ENCODE results near the gene SLC39A11. TPM values are rescaled to one million over a fixed set of nuclear protein-coding genes. Genes with fewer than 3 reads are reported as not detected.

SLC39A11 gene
- total RNA-seq, 6 donors from 2014 or later = 16.3 to 57.6 (median 29.5) TPM

DNA sequence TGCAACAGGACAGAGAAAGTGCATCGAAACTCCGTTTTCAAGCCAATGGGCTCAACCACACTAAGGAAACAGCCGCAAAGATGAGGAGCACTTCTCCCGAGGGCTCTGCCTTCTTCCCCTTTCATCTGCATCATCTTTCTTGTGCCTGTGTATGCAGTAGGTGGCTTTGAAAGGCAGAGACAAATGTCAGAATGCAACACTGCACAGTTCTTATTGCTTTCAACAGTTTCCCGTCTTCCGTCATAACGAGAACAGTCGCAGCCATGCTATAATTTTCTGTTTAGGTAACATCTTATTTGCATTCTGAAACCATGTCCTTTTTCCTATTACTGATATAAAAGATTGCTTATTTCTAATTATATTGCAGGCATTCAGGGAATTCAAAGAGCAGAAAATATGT, 205.2 kb downstream of the SLC39A11 start:
- TF ChIP-seq, protein P1, sequence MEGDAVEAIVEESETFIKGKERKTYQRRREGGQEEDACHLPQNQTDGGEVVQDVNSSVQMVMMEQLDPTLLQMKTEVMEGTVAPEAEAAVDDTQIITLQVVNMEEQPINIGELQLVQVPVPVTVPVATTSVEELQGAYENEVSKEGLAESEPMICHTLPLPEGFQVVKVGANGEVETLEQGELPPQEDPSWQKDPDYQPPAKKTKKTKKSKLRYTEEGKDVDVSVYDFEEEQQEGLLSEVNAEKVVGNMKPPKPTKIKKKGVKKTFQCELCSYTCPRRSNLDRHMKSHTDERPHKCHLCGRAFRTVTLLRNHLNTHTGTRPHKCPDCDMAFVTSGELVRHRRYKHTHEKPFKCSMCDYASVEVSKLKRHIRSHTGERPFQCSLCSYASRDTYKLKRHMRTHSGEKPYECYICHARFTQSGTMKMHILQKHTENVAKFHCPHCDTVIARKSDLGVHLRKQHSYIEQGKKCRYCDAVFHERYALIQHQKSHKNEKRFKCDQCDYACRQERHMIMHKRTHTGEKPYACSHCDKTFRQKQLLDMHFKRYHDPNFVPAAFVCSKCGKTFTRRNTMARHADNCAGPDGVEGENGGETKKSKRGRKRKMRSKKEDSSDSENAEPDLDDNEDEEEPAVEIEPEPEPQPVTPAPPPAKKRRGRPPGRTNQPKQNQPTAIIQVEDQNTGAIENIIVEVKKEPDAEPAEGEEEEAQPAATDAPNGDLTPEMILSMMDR (IDR thresholded peaks at IDR 0.05) = no peak
- TF ChIP-seq EP300 (IDR thresholded peaks at IDR 0.05) (no peak), POLR2A (IDR thresholded peaks at IDR 0.05) (no peak), POLR2AphosphoS5 (IDR thresholded peaks at IDR 0.05) (no peak)
- Histone ChIP-seq H3K4me3 (no peak overlapping the region), H3K9me3 (no peaks in the 10 kb centered on the region), H3K27me3 (no peaks in the 10 kb centered on the region), H3K4me1 (no peaks in the 10 kb centered on the region), H3K27ac (no peak overlapping the region), H3K36me3 (no peaks in the 10 kb centered on the region)
- 82 to 99% methylated on average over 8 of the region's 8 CpGs for WGBS, 2 donors
- DNase-seq (no peak), ATAC-seq (ENCODE audit: low FRiP score in 2 of 2) (no peak)

DNA sequence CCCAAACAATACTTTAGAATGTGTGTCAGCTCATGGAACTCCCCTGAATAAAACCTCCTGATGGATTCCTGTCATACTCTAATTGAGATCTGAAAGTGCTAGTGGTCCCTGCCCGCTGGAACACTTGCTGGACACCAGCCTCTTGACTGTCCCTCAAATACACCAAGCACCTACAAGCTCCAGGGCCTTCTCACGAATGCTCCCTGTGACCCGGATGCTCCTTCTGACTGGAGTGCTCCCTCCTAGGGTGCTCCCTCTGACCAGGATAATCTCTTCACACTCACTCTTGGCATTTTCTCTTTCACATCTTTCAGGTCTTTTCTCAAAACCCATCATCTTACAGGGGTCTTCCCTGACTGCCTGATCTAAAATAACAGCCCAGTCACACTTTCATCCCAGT, 205.9 kb downstream of the SLC39A11 start:
- Histone ChIP-seq H3K4me1 (no peaks in the 10 kb centered on the region), H3K4me3 (no peak overlapping the region), H3K9me3 (no peaks in the 10 kb centered on the region), H3K27ac (no peak overlapping the region), H3K27me3 (no peaks in the 10 kb centered on the region), H3K36me3 (no peaks in the 10 kb centered on the region)
- ATAC-seq (ENCODE audit: low FRiP score in 2 of 2) = no peak
- 91 to 93% methylated on average over 3 of the region's 3 CpGs for WGBS, 2 donors
- no peak for DNase-seq
- TF ChIP-seq, protein P1 (IDR thresholded peaks at IDR 0.05) = no peak
- TF ChIP-seq POLR2AphosphoS5 (IDR thresholded peaks at IDR 0.05) (no peak), POLR2A (IDR thresholded peaks at IDR 0.05) (no peak), EP300 (IDR thresholded peaks at IDR 0.05) (no peak)

DNA sequence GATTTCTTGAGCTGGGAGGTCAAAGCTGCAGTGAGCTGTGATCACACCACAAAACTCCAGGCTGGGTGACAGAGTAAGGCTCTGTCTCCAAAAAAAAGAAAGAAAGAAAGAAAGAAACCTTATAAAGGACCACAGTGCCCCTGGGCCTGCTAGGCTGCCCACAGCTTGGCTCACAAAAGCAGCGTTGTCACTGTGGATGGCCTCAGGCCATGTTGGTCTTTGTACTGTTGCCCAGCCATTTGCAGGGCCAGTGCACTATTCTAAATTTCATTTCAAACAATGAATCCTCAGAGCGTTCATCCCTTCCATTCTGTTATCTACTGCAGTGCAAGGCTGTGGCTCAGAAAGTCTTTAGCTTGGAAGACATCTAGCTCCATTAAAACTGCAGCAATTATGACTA, 208.4 kb downstream of the SLC39A11 start:
- no peak overlapping the region for H3K27ac ChIP-seq
- peaks cover 6 to 19% (median 11%) of the 10 kb centered on the region in 4 donors for H3K9me3 ChIP-seq
- WGBS, 2 donors = 89 to 97% methylated on average over 2 of the region's 2 CpGs
- no peak overlapping the region for H3K4me3 ChIP-seq
- no peaks in the 10 kb centered on the region for H3K4me1 ChIP-seq
- TF ChIP-seq, protein P1 (IDR thresholded peaks at IDR 0.05) = no peak
- TF ChIP-seq POLR2A (IDR thresholded peaks at IDR 0.05) = no peak
- no peak for TF ChIP-seq POLR2AphosphoS5 (IDR thresholded peaks at IDR 0.05)
- no peak for TF ChIP-seq EP300 (IDR thresholded peaks at IDR 0.05)
- H3K36me3 ChIP-seq = peaks cover 0 to 8% (median 0%) of the 10 kb centered on the region in 4 donors
- DNase-seq (no peak), ATAC-seq (ENCODE audit: low FRiP score in 2 of 2) (no peak)
- no peaks in the 10 kb centered on the region for H3K27me3 ChIP-seq

DNA sequence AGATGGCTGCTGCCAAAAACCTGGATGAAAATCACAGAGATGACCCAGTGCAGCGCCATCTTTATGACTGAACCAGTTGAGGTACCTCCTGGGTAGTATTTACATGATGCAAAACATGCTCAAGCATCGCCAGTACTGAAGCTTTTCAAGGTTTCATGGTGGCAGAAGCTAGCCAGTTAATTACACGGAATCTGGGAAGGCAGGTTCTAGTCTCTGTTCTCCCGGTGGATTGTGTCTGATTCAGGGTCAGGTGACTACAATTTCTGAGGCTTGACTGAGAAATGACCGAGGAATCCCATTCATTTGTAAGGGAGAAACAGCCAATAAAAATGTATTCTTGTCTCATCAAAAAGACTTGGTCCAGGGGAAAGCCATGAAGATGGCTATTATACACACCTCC, 209.1 kb downstream of the SLC39A11 start:
- ATAC-seq (ENCODE audit: low FRiP score in 2 of 2) (no peak), DNase-seq (no peak)
- peaks cover 6 to 22% (median 12%) of the 10 kb centered on the region in 4 donors for H3K9me3 ChIP-seq
- H3K4me1 ChIP-seq = no peaks in the 10 kb centered on the region
- no peaks in the 10 kb centered on the region for H3K27me3 ChIP-seq
- H3K27ac ChIP-seq = no peak overlapping the region
- WGBS, 2 donors = 94 to 98% methylated on average over 5 of the region's 5 CpGs
- TF ChIP-seq POLR2A (IDR thresholded peaks at IDR 0.05) = no peak
- TF ChIP-seq, protein P1 (IDR thresholded peaks at IDR 0.05) = no peak
- TF ChIP-seq POLR2AphosphoS5 (IDR thresholded peaks at IDR 0.05) = no peak
- no peak for TF ChIP-seq EP300 (IDR thresholded peaks at IDR 0.05)
- no peak overlapping the region for H3K4me3 ChIP-seq
- peaks cover 0 to 8% (median 0%) of the 10 kb centered on the region in 4 donors for H3K36me3 ChIP-seq

DNA sequence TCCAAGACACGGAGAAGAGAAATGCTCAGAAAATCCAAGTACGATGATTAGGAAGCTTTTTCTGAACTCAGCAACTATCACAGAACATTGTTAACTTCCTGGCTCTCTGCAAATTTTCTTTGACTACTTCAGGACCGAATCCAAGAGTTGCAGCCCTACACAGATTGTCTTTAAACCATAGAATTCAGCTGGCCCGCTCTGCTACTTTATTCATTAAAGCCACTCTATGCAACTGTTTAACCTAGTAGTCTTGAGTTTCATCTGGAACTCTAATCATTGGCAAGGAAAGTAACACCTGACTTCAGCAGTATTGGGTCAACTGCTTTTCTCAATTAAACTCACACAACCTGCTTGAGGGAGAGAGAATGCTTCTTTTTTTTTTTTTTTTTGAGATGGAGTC, 210.1 kb downstream of the SLC39A11 start:
- H3K9me3 ChIP-seq = peaks cover 6 to 26% (median 15%) of the 10 kb centered on the region in 4 donors
- TF ChIP-seq EP300 (IDR thresholded peaks at IDR 0.05) (no peak), POLR2A (IDR thresholded peaks at IDR 0.05) (no peak), POLR2AphosphoS5 (IDR thresholded peaks at IDR 0.05) (no peak)
- TF ChIP-seq, protein P1 (IDR thresholded peaks at IDR 0.05) = no peak
- H3K4me1 ChIP-seq = no peaks in the 10 kb centered on the region
- peaks cover 0 to 8% (median 0%) of the 10 kb centered on the region in 4 donors for H3K36me3 ChIP-seq
- no peak for DNase-seq
- no peak for ATAC-seq (ENCODE audit: low FRiP score in 2 of 2)
- WGBS, 2 donors = 85 to 86% methylated on average over 4 of the region's 4 CpGs
- H3K27ac ChIP-seq = no peak overlapping the region
- H3K27me3 ChIP-seq = no peaks in the 10 kb centered on the region
- no peak overlapping the region for H3K4me3 ChIP-seq

All from upper lobe of left lung (tissue), 6 donors.